IMR-90 (cell line): ENCODE results near the gene SV2C. TPM values are rescaled to one million over a fixed set of nuclear protein-coding genes. Genes with fewer than 3 reads are reported as not detected.

ENCODE experiments used
- ATAC-seq: fragments of 200-7000 bp; cut with Tn5 transposase; 2 replicates; pipeline ENCODE4 v1.9.1; 2020; ENCODE audit warnings: low read depth, mild to moderate bottlenecking, moderate library complexity
- BruUV-seq: library from RNA; stranded (reverse); fragments of 400-500 nt; replicated peaks from 2 replicates; lab custom pipeline; 2021; lab: Mats Ljungman, UMichigan
- CTCF ChIA-PET: fragments of 300-600 bp; formaldehyde crosslinking; extraction: SDS; loops from one replicate; lab custom pipeline; 2021; ENCODE audit warnings: antibody characterized with exemption; lab: Yijun Ruan, JAX
- POLR2A ChIA-PET: fragments of 300-600 bp; sonication (Branson Sonifier 250); formaldehyde crosslinking; loops from one replicate; lab custom pipeline; 2022; ENCODE audit warnings: antibody characterized with exemption; ENCODE audit not compliant: unreplicated experiment; lab: Charles Lee
- DNase-seq: peaks from one replicate; pipeline ENCODE4 v3.0.0; 2013
- H2AFZ ChIP-seq: replicated peaks from 2 replicates; pipeline ENCODE3; 2013; ENCODE audit warnings: low read length, mild to moderate bottlenecking; ENCODE audit not compliant: poor library complexity
- H2AK5ac ChIP-seq: 2 replicates; pipeline ENCODE4 v1.6.1; 2013; ENCODE audit warnings: low read depth, low read length, inconsistent platforms
- H2AK9ac ChIP-seq: replicated peaks from 2 replicates; pipeline ENCODE3; 2013; ENCODE audit warnings: mild to moderate bottlenecking, low read depth, low read length, moderate library complexity; ENCODE audit not compliant: poor library complexity
- H2BK120ac ChIP-seq: 2 replicates; pipeline ENCODE4 v1.6.1; 2013; ENCODE audit warnings: low read depth, low read length, inconsistent platforms
- H2BK15ac ChIP-seq: 3 replicates; pipeline ENCODE4 v1.6.1; 2013; ENCODE audit warnings: low read depth, low read length, inconsistent platforms
- H2BK20ac ChIP-seq: 2 replicates; pipeline ENCODE4 v1.6.1; 2013; ENCODE audit warnings: low read depth, mild to moderate bottlenecking, inconsistent platforms, low read length, moderate library complexity
- H2BK5ac ChIP-seq: 2 replicates; pipeline ENCODE4 v1.6.1; 2013; ENCODE audit warnings: mild to moderate bottlenecking, low read depth, low read length, inconsistent platforms; ENCODE audit not compliant: poor library complexity, severe bottlenecking
- H3K14ac ChIP-seq: replicated peaks from 2 replicates; pipeline ENCODE4 v1.6.1; 2013; ENCODE audit warnings: low read depth, low read length, inconsistent platforms
- H3K18ac ChIP-seq: 2 replicates; pipeline ENCODE4 v1.6.1; 2013; ENCODE audit warnings: low read depth, low read length, control low read depth
- H3K23ac ChIP-seq: 2 replicates; pipeline ENCODE4 v1.6.1; 2013; ENCODE audit warnings: low read depth, low read length, inconsistent platforms
- H3K27ac ChIP-seq: 2 replicates; pipeline ENCODE4 v1.5.1; 2013; ENCODE audit warnings: mild to moderate bottlenecking, control low read depth, low read length; ENCODE audit not compliant: insufficient read depth
- H3K27me3 ChIP-seq: 2 replicates; pipeline ENCODE4 v1.6.1; 2013; ENCODE audit warnings: low read length; ENCODE audit not compliant: control insufficient read depth, insufficient read depth
- H3K36me3 ChIP-seq: 2 replicates; pipeline ENCODE4 v1.6.1; 2013; ENCODE audit warnings: low read length, mixed read lengths; ENCODE audit not compliant: control insufficient read depth, insufficient read depth
- H3K4ac ChIP-seq: 2 replicates; pipeline ENCODE4 v1.6.1; 2013; ENCODE audit warnings: low read depth, low read length, inconsistent platforms
- H3K4me1 ChIP-seq: 2 replicates; pipeline ENCODE4 v1.6.1; 2013; ENCODE audit warnings: low read length, mixed read lengths; ENCODE audit not compliant: control insufficient read depth, insufficient read depth
- H3K4me2 ChIP-seq: 2 replicates; pipeline ENCODE4 v1.6.1; 2013; ENCODE audit warnings: low read depth, mild to moderate bottlenecking, control low read depth, low read length, moderate library complexity
- H3K4me3 ChIP-seq: 2 replicates; pipeline ENCODE4 v1.5.1; 2013; ENCODE audit warnings: low read depth, mild to moderate bottlenecking, control low read depth, low read length, moderate library complexity; ENCODE audit not compliant: insufficient read depth
- H3K56ac ChIP-seq: 2 replicates; pipeline ENCODE4 v1.6.1; 2013; ENCODE audit warnings: low read length, inconsistent platforms; ENCODE audit not compliant: insufficient read depth; ENCODE audit errors: extremely low read depth
- H3K79me1 ChIP-seq, 2 experiments: 2 replicates each; pipeline ENCODE4 v1.6.1; 2013; ENCODE audit warnings: low read length in 2 of 2, inconsistent platforms in 1 of 2, low read depth in 1 of 2
- H3K9ac ChIP-seq: 2 replicates; pipeline ENCODE4 v1.6.1; 2013; ENCODE audit warnings: low read depth, low read length, control low read depth
- H3K9me1 ChIP-seq: 2 replicates; pipeline ENCODE4 v1.6.1; 2013; ENCODE audit warnings: low read length, inconsistent platforms; ENCODE audit not compliant: insufficient read depth
- H3K9me3 ChIP-seq: 2 replicates; pipeline ENCODE4 v1.6.1; 2013; ENCODE audit warnings: low read length; ENCODE audit not compliant: control insufficient read depth, insufficient read depth
- H4K20me1 ChIP-seq: 2 replicates; pipeline ENCODE4 v1.6.1; 2013; ENCODE audit warnings: low read length, inconsistent platforms; ENCODE audit not compliant: insufficient read depth
- H4K5ac ChIP-seq: 2 replicates; pipeline ENCODE4 v1.6.1; 2013; ENCODE audit warnings: mild to moderate bottlenecking, low read depth, low read length, control low read depth
- H4K8ac ChIP-seq, 2 experiments: 2 replicates each; pipeline ENCODE4 v1.6.1; 2013; ENCODE audit warnings: low read depth in 2 of 2, low read length in 2 of 2, control low read depth in 1 of 2, inconsistent platforms in 1 of 2
- H4K91ac ChIP-seq: 2 replicates; pipeline ENCODE4 v1.6.1; 2013; ENCODE audit warnings: low read depth, low read length, inconsistent platforms; ENCODE audit not compliant: insufficient read depth
- BHLHE40 ChIP-seq: fragments of 150-350 bp; IDR thresholded peaks from 2 replicates; pipeline ENCODE4 v1.6.1; 2016; ENCODE audit warnings: mild to moderate bottlenecking, low read depth, low read length
- CEBPB ChIP-seq: IDR thresholded peaks from 2 replicates; pipeline ENCODE4 v1.6.1; 2012; ENCODE audit warnings: low read depth, low read length, improper control_type of control experiment
- CHD1 ChIP-seq: IDR thresholded peaks from 2 replicates; pipeline ENCODE4 v1.6.1; 2012; ENCODE audit warnings: low read depth, low read length, improper control_type of control experiment
- FOS ChIP-seq: fragments of 150-350 bp; IDR thresholded peaks from 2 replicates; pipeline ENCODE4 v1.6.1; 2016; ENCODE audit warnings: low read depth, low read length
- MAFK ChIP-seq: IDR thresholded peaks from 2 replicates; pipeline ENCODE4 v1.6.1; 2012; ENCODE audit warnings: low read depth, low read length, improper control_type of control experiment
- MAZ ChIP-seq: IDR thresholded peaks from 2 replicates; pipeline ENCODE4 v1.6.1; 2012; ENCODE audit warnings: low read depth, mild to moderate bottlenecking, low read length, improper control_type of control experiment, moderate library complexity, borderline replicate concordance
- NFE2L2 ChIP-seq: fragments of 150-350 bp; IDR thresholded peaks from 2 replicates; pipeline ENCODE4 v1.6.1; 2016; ENCODE audit warnings: low read depth, mild to moderate bottlenecking, low read length
- POLR2A ChIP-seq: IDR thresholded peaks from 2 replicates; pipeline ENCODE4 v1.6.1; 2012; ENCODE audit warnings: mild to moderate bottlenecking, low read depth, low read length
- RAD21 ChIP-seq: IDR thresholded peaks from 2 replicates; pipeline ENCODE4 v1.6.1; 2012; ENCODE audit warnings: low read length, improper control_type of control experiment
- RFX5 ChIP-seq: IDR thresholded peaks from 2 replicates; pipeline ENCODE4 v1.8.0; 2012; ENCODE audit warnings: low read depth, mild to moderate bottlenecking, low read length, moderate library complexity
- SMC3 ChIP-seq: fragments of 150-350 bp; IDR thresholded peaks from 2 replicates; pipeline ENCODE4 v1.6.1; 2016; ENCODE audit warnings: low read depth, mild to moderate bottlenecking, antibody characterized with exemption, low read length, moderate library complexity
- WGBS, 2 experiments: methylation state at CpG; one replicate each; pipeline versions ENCODE4 v1.1.5 to v1.1.7; 2013; ENCODE audit warnings: missing lambda C conversion rate in 2 of 2; ENCODE audit not compliant: insufficient read length in 1 of 2; ENCODE audit errors: extremely low coverage in 2 of 2; 5-methylcytosine and 5-hydroxymethylcytosine counted together
- dilution Hi-C: fragments of 300-500 bp; cut with HindIII; formaldehyde crosslinking; loops from one replicate; pipeline ENCODE4 v1.14.3; 2018; ENCODE audit warnings: low sequenced_read_pairs; ENCODE audit not compliant: unreplicated experiment
- in situ Hi-C: fragments of 300-500 bp; cut with MboI; formaldehyde crosslinking; loops from 3 replicates; pipeline ENCODE4 v1.14.3; 2019; ENCODE audit warnings: low sequenced_read_pairs, inconsistent platforms, mixed read lengths
- intact Hi-C: fragments of 100-400 bp; cut with micrococcal nuclease; formaldehyde crosslinking; loops from 2 replicates; pipeline ENCODE4 v1.10.0; 2022
- polyA plus RNA-seq, 3 experiments: library from polyadenylated mRNA; depleted of rRNA; stranded (reverse); fragments of >200 nt; gene quantifications; 2 replicates each; pipeline ENCODE4 v1.2.3, GENCODE V29; 2012; ENCODE audit warnings: low replicate concordance in 1 of 3
- total RNA-seq: library from RNA; depleted of rRNA; stranded (reverse); fragments of >200 nt; gene quantifications from 2 replicates; pipeline ENCODE4 v1.2.3, GENCODE V29; 2012
- TF ChIP-seq, protein P1 (sequence below): fragments of 150-350 bp; IDR thresholded peaks from 2 replicates; pipeline ENCODE4 v1.6.1; 2016; ENCODE audit warnings: low read depth, mild to moderate bottlenecking, low read length, moderate library complexity, borderline replicate concordance
- TF ChIP-seq, protein P2 (sequence below): fragments of 150-350 bp; IDR thresholded peaks from 2 replicates; pipeline ENCODE4 v1.6.1; 2017; ENCODE audit warnings: mild to moderate bottlenecking, antibody characterized with exemption, low read length, low read depth
- TF ChIP-seq, protein P3 (sequence below): conservative IDR thresholded peaks from 2 replicates; pipeline ENCODE4 v1.5.1; 2012; ENCODE audit warnings: mild to moderate bottlenecking, low read depth, low read length, improper control_type of control experiment

The SV2C gene
- total and polyA plus RNA-seq, 2 of the 4 experiments (the other 2 are of a cell fraction): not detected

DNA sequence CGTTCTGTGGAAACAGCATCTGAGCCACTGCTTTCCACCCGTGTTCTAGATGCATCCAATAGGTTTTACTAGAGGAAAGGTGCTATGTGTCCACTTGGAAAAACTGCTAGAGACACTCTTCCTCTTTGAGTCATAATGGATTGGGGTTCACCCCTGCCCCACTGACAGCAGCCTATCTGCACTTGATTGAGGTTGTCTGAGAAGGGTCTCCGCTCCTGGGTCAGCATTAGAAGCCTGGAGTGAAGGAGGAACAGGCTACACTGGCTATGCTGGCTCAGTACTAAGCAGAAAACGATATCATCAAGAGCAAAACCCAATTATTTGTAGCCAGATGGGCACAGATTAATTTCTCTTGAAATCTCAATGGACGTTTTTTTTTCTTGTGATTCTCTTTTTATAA lies 167.3 kb downstream of the SV2C start:
- no peak overlapping the region for H3K18ac ChIP-seq
- POLR2A ChIA-PET: no interaction called here
- dilution Hi-C loops (no loop called here), in situ Hi-C loops (no loop called here), intact Hi-C loops (no loop called here)
- H3K79me1 ChIP-seq: no peaks in the 10 kb centered on the region
- no peak overlapping the region for H4K5ac ChIP-seq
- H4K20me1 ChIP-seq: no peaks in the 10 kb centered on the region
- no peak overlapping the region for H2AK9ac ChIP-seq
- DNase-seq (no peak), ATAC-seq (no peak)
- H3K56ac ChIP-seq: no peak overlapping the region
- H3K27me3 ChIP-seq: peaks cover 2% of the 10 kb centered on the region; the same call in 1 of the 2 replicates
- no peak overlapping the region for H4K91ac ChIP-seq
- H2BK120ac ChIP-seq: no peak overlapping the region
- H2BK20ac ChIP-seq: no peak overlapping the region
- H3K4me1 ChIP-seq: no peaks in the 10 kb centered on the region
- no peak overlapping the region for H3K4me3 ChIP-seq
- no peaks in the 10 kb centered on the region for H3K36me3 ChIP-seq
- no peaks in the 10 kb centered on the region for H3K9me3 ChIP-seq
- no CpG with 5 or more reads among the region's 5 CpGs for WGBS, 2 experiments
- no peaks in the 10 kb centered on the region for H3K9me1 ChIP-seq
- no peak overlapping the region for H3K4me2 ChIP-seq
- H2AFZ ChIP-seq: no peak overlapping the region
- BruUV-seq: no TSS peak
- CTCF ChIA-PET: no interaction called here
- H3K4ac ChIP-seq: no peak overlapping the region
- no peak overlapping the region for H3K27ac ChIP-seq
- H3K14ac ChIP-seq: no peak overlapping the region
- H3K9ac ChIP-seq: no peak overlapping the region
- TF ChIP-seq CEBPB (no peak), MAFK (no peak), SMC3 (no peak), POLR2A (no peak), MAZ (no peak), BHLHE40 (no peak), RAD21 (no peak), NFE2L2 (no peak), FOS (no peak), CHD1 (no peak), RFX5 (no peak)
- TF ChIP-seq, protein P1, sequence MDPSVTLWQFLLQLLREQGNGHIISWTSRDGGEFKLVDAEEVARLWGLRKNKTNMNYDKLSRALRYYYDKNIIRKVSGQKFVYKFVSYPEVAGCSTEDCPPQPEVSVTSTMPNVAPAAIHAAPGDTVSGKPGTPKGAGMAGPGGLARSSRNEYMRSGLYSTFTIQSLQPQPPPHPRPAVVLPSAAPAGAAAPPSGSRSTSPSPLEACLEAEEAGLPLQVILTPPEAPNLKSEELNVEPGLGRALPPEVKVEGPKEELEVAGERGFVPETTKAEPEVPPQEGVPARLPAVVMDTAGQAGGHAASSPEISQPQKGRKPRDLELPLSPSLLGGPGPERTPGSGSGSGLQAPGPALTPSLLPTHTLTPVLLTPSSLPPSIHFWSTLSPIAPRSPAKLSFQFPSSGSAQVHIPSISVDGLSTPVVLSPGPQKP: no peak
- TF ChIP-seq, protein P2, sequence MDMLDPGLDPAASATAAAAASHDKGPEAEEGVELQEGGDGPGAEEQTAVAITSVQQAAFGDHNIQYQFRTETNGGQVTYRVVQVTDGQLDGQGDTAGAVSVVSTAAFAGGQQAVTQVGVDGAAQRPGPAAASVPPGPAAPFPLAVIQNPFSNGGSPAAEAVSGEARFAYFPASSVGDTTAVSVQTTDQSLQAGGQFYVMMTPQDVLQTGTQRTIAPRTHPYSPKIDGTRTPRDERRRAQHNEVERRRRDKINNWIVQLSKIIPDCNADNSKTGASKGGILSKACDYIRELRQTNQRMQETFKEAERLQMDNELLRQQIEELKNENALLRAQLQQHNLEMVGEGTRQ: no peak
- TF ChIP-seq, protein P3, sequence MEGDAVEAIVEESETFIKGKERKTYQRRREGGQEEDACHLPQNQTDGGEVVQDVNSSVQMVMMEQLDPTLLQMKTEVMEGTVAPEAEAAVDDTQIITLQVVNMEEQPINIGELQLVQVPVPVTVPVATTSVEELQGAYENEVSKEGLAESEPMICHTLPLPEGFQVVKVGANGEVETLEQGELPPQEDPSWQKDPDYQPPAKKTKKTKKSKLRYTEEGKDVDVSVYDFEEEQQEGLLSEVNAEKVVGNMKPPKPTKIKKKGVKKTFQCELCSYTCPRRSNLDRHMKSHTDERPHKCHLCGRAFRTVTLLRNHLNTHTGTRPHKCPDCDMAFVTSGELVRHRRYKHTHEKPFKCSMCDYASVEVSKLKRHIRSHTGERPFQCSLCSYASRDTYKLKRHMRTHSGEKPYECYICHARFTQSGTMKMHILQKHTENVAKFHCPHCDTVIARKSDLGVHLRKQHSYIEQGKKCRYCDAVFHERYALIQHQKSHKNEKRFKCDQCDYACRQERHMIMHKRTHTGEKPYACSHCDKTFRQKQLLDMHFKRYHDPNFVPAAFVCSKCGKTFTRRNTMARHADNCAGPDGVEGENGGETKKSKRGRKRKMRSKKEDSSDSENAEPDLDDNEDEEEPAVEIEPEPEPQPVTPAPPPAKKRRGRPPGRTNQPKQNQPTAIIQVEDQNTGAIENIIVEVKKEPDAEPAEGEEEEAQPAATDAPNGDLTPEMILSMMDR: no peak
- H2BK5ac ChIP-seq: no peak overlapping the region
- H2BK15ac ChIP-seq: no peak overlapping the region
- H4K8ac ChIP-seq: no peak overlapping the region
- H2AK5ac ChIP-seq: no peak overlapping the region
- H3K23ac ChIP-seq: no peak overlapping the region
